MM.1S (cell line): ENCODE results near the gene SIAH1.

Experiments
- DNase-seq: peaks from one replicate; pipeline ENCODE4 v3.0.0-alpha.2; 2015
- H2AFZ ChIP-seq: fragments of 300-600 bp; sonication (generic); 2 replicates; pipeline ENCODE4 v1.6.0; 2016; ENCODE audit warnings: antibody characterized with exemption, low read length
- H3F3A ChIP-seq: fragments of 300-600 bp; sonication (generic); 2 replicates; pipeline ENCODE4 v1.6.1; 2016; ENCODE audit warnings: mild to moderate bottlenecking, antibody characterized with exemption, low read length, moderate library complexity, mixed read lengths; ENCODE audit not compliant: insufficient read depth
- H3K27ac ChIP-seq: fragments of 300-600 bp; sonication (generic); 2 replicates; pipeline ENCODE4 v1.5.1; 2016; ENCODE audit warnings: mild to moderate bottlenecking, low read length
- H3K27me3 ChIP-seq: fragments of 300-600 bp; sonication (generic); replicated peaks from 2 replicates; pipeline ENCODE4 v1.6.0; 2016; ENCODE audit warnings: low read length; ENCODE audit not compliant: insufficient read depth
- H3K36me3 ChIP-seq: fragments of 300-600 bp; sonication (generic); replicated peaks from 2 replicates; pipeline ENCODE4 v1.6.1; 2016; ENCODE audit warnings: mild to moderate bottlenecking, low read length, mixed read lengths; ENCODE audit not compliant: insufficient read depth
- H3K4me1 ChIP-seq: fragments of 300-600 bp; sonication (generic); 2 replicates; pipeline ENCODE4 v1.6.1; 2016; ENCODE audit warnings: low read length, mixed read lengths
- H3K4me2 ChIP-seq: fragments of 300-600 bp; sonication (generic); 2 replicates; pipeline ENCODE4 v1.6.0; 2016; ENCODE audit warnings: low read depth, low read length
- H3K4me3 ChIP-seq: fragments of 300-600 bp; sonication (generic); 2 replicates; pipeline ENCODE4 v1.5.1; 2016; ENCODE audit warnings: low read length, mixed read lengths
- H3K79me2 ChIP-seq: fragments of 300-600 bp; sonication (generic); 2 replicates; pipeline ENCODE4 v1.6.1; 2016; ENCODE audit warnings: mixed run types, low read length, mixed read lengths
- H3K9ac ChIP-seq: fragments of 300-600 bp; sonication (generic); 2 replicates; pipeline ENCODE4 v1.6.1; 2016; ENCODE audit warnings: low read length, mixed read lengths
- H3K9me2 ChIP-seq: fragments of 300-600 bp; sonication (generic); replicated peaks from 2 replicates; pipeline ENCODE4 v1.6.1; 2016; ENCODE audit warnings: mild to moderate bottlenecking, low read length, mixed read lengths; ENCODE audit not compliant: insufficient read depth
- H3K9me3 ChIP-seq: fragments of 300-600 bp; sonication (generic); replicated peaks from 2 replicates; pipeline ENCODE4 v1.6.1; 2016; ENCODE audit warnings: mild to moderate bottlenecking, low read length, mixed read lengths; ENCODE audit not compliant: insufficient read depth
- H4K20me1 ChIP-seq: fragments of 300-600 bp; sonication (generic); 2 replicates; pipeline ENCODE4 v1.6.1; 2016; ENCODE audit warnings: mild to moderate bottlenecking, low read length, moderate library complexity, mixed read lengths; ENCODE audit not compliant: insufficient read depth
- EZH2 ChIP-seq: fragments of 300-600 bp; sonication (generic); optimal IDR thresholded peaks from 2 replicates; pipeline ENCODE3; 2017; ENCODE audit warnings: low read depth, mild to moderate bottlenecking, antibody characterized with exemption, low read length, mixed read lengths
- EZH2phosphoT487 ChIP-seq: fragments of 300-600 bp; sonication (generic); IDR thresholded peaks from 2 replicates; pipeline ENCODE4 v1.6.1; 2018; ENCODE audit warnings: antibody characterized with exemption, low read length
- TF ChIP-seq, protein P1 (sequence below): fragments of 300-600 bp; sonication (generic); IDR thresholded peaks from 2 replicates; pipeline ENCODE4 v1.5.1; 2016; ENCODE audit warnings: antibody characterized with exemption, low read length, mixed read lengths

Gene SIAH1

DNA sequence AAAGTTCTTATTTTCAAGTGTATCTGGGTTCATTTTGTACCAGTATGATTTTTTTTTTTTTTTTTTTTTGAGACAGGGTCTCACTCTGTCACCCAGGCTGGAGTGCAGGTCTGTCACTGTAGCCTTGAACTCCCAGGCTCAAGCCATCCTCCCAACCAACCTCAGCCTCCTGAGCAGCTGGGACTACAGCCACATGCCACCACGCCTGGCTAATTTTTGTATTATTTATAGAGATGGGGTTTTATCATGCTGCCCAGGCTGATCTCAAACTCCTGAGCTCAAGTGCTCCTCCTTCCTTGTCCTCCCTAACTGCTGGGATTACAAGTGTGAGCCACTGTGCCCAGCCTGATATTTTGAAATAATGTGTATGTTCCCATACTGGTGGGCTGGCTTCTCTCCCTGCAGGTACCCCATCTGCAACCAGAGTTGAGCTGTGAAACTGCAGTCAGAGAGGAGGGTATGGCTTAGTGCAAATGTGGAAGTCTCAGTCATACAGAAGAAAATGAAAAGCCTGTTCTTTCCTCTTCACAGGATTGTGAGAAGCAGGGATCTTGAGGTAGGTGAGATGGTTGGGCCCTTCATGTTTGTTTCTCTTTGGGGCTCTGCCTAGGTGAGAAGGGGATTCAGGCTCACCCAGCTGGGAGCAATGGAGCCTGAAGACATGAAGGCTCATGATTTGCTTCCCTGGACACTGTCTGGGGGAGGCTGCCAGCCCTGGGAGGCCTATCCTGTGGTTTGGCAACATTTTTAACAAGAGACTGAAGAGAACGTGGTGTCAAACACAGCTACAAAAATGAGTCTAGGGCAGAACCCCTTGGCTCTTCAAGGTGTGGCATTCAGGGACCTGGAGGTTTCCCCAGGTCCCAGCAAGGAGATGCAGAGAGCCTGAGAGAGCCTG is 41.3 kb upstream of the SIAH1 start:
- no peaks in the 10 kb centered on the region for H3K36me3 ChIP-seq
- H3K4me1 ChIP-seq, result no peaks in the 10 kb centered on the region
- no peaks in the 10 kb centered on the region for H3F3A ChIP-seq
- TF ChIP-seq EZH2phosphoT487, result no peak
- TF ChIP-seq EZH2, result no peak
- TF ChIP-seq, protein P1, sequence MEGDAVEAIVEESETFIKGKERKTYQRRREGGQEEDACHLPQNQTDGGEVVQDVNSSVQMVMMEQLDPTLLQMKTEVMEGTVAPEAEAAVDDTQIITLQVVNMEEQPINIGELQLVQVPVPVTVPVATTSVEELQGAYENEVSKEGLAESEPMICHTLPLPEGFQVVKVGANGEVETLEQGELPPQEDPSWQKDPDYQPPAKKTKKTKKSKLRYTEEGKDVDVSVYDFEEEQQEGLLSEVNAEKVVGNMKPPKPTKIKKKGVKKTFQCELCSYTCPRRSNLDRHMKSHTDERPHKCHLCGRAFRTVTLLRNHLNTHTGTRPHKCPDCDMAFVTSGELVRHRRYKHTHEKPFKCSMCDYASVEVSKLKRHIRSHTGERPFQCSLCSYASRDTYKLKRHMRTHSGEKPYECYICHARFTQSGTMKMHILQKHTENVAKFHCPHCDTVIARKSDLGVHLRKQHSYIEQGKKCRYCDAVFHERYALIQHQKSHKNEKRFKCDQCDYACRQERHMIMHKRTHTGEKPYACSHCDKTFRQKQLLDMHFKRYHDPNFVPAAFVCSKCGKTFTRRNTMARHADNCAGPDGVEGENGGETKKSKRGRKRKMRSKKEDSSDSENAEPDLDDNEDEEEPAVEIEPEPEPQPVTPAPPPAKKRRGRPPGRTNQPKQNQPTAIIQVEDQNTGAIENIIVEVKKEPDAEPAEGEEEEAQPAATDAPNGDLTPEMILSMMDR, result no peak
- H3K9ac ChIP-seq, result no peak overlapping the region
- H3K9me2 ChIP-seq, result no peaks in the 10 kb centered on the region
- no peak for DNase-seq
- no peak overlapping the region for H3K4me2 ChIP-seq
- H3K79me2 ChIP-seq, result no peaks in the 10 kb centered on the region
- H3K9me3 ChIP-seq, result no peaks in the 10 kb centered on the region
- H3K4me3 ChIP-seq, result no peak overlapping the region
- H3K27ac ChIP-seq, result no peak overlapping the region
- no peak overlapping the region for H2AFZ ChIP-seq
- H3K27me3 ChIP-seq, result no peaks in the 10 kb centered on the region
- H4K20me1 ChIP-seq, result no peaks in the 10 kb centered on the region

DNA sequence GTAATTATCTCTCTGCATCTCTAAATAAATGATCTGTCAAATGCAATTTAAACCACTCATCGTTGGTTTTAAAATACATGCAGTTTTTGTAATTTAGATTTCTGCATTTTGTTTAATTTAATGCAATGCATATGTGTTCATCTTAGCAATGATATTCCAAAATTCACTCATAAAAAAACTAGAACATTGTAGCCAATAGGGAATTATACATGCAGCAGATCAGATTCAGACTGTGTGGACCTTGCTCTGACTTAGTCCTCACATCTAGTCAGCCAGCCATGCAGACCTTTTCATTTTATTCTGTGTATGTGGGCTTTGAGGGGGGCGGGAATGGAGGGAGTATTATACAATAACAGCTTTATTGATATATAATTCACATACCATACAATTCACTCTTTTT is 37.3 kb upstream of the SIAH1 start:
- Histone ChIP-seq H3K4me3 (no peak overlapping the region), H2AFZ (no peak overlapping the region), H3K9me2 (no peaks in the 10 kb centered on the region), H3K79me2 (no peaks in the 10 kb centered on the region), H3K27ac (no peak overlapping the region), H3F3A (no peaks in the 10 kb centered on the region), H3K36me3 (no peaks in the 10 kb centered on the region), H3K27me3 (no peaks in the 10 kb centered on the region), H3K4me2 (no peak overlapping the region), H3K9me3 (no peaks in the 10 kb centered on the region), H4K20me1 (no peaks in the 10 kb centered on the region), H3K9ac (no peak overlapping the region), H3K4me1 (peaks cover 3% of the 10 kb centered on the region; the same call in 1 of the 2 replicates)
- DNase-seq, result no peak
- TF ChIP-seq, protein P1, result no peak
- no peak for TF ChIP-seq EZH2phosphoT487

DNA sequence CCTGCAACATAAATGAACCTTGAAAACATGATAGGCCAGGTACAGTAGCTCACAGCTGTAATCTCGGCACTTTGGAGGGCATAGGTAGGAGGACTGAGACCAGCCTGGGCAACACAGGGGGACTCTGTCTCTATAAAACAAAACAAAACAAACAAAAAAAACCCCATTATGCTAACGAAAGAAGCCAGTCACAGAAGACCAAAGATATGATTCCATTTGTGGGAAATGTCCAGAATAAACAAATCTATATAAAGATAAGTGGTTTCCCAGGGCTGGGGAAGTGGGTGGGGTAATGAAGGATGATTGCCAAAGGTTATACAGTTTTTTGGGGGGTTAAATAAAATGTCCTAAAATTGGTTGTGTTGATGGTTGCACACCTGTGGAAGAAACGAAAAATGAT is 36.5 kb upstream of the SIAH1 start:
- no peak for DNase-seq
- Histone ChIP-seq H3K9ac (no peak overlapping the region), H4K20me1 (no peaks in the 10 kb centered on the region), H3K79me2 (no peaks in the 10 kb centered on the region), H2AFZ (no peak overlapping the region), H3K27ac (no peak overlapping the region), H3K4me2 (no peak overlapping the region), H3K4me1 (peaks cover 3% of the 10 kb centered on the region; the same call in 1 of the 2 replicates), H3K4me3 (no peak overlapping the region), H3K9me2 (no peaks in the 10 kb centered on the region), H3K36me3 (no peaks in the 10 kb centered on the region), H3K27me3 (no peaks in the 10 kb centered on the region), H3K9me3 (no peaks in the 10 kb centered on the region), H3F3A (no peaks in the 10 kb centered on the region)
- TF ChIP-seq EZH2 (no peak), EZH2phosphoT487 (no peak)
- TF ChIP-seq, protein P1, result no peak
